Upper lobe of right lung (tissue), 1 donor: ENCODE measurements around the gene GNG4. TPM values are rescaled to one million over a fixed set of nuclear protein-coding genes. Genes with fewer than 3 reads are reported as not detected.

Experiments used
- ATAC-seq: fragments of 200-7000 bp; cut with Tn5 transposase; one replicate; pipeline ENCODE4 v1.9.1; 2020; ENCODE audit warnings: mild to moderate bottlenecking, moderate library complexity
- DNase-seq: peaks from one replicate; pipeline ENCODE4 v3.0.0-alpha.2; 2020
- H3K27ac ChIP-seq: fragments of 200-600 bp; one replicate; pipeline ENCODE4 v1.8.0; 2022
- H3K27me3 ChIP-seq: fragments of 200-600 bp; one replicate; pipeline ENCODE4 v1.8.0; 2022; ENCODE audit warnings: mild to moderate bottlenecking
- H3K36me3 ChIP-seq: fragments of 200-600 bp; one replicate; pipeline ENCODE4 v1.8.0; 2022
- H3K4me1 ChIP-seq: fragments of 200-600 bp; one replicate; pipeline ENCODE4 v1.8.0; 2022
- H3K4me3 ChIP-seq: fragments of 200-600 bp; one replicate; pipeline ENCODE4 v1.8.0; 2022; ENCODE audit warnings: mild to moderate bottlenecking
- H3K9me3 ChIP-seq: fragments of 200-600 bp; one replicate; pipeline ENCODE4 v1.8.0; 2022
- intact Hi-C: fragments of 100-400 bp; cut with DNase I; formaldehyde crosslinking; loops from one replicate; pipeline ENCODE4 v1.11.0; 2022
- total RNA-seq: library from RNA; stranded (reverse); fragmentation: NEBNext Ultra II Directional; extraction: Animal tissue kit (Norgen Biotek cat#: 25700); gene quantifications from one replicate; pipeline ENCODE4 v1.2.1, GENCODE V29; 2021
- TF ChIP-seq, protein P1 (sequence below): fragments of 200-600 bp; IDR thresholded peaks from one replicate; pipeline ENCODE4 v1.8.0; 2022; ENCODE audit warnings: antibody characterized with exemption
- donor health status: DM: no; HTN: yes; CAD: no; lungs with severe emphysema.

Gene GNG4
- total RNA-seq, 1 donor from 2014 or later, result not detected

DNA sequence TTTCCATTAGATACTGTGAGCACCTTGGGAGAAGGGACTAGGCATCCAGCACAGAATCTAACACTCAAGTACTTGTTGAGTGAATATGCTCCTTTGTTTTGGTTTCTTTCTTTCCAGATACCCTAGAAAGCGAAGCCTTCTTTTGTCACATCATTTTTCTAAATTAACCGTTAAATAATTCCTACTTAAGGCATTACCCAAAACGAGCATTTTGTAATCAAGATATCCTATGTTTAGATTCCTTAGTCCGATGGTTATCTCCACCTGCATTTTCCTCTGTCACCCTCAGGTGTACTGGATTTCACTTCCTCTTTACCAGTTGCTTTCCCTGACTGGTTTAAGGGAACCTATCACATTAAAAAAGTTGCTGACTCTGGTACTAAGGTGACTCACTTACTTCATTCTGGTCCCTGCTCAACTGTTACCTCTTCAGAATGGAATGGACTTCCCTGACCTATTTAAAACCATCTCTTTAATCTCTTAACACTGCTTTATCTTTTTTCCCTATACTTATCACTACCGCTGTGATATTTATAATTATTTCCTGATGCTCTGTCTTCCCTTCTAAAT lies 148.5 kb downstream of the GNG4 start:
- Histone ChIP-seq H3K36me3 (no peaks in the 10 kb centered on the region), H3K4me1 (peaks cover 12% of the 10 kb centered on the region), H3K4me3 (no peak overlapping the region), H3K9me3 (no peaks in the 10 kb centered on the region), H3K27me3 (no peaks in the 10 kb centered on the region), H3K27ac (no peak overlapping the region)
- TF ChIP-seq, protein P1, sequence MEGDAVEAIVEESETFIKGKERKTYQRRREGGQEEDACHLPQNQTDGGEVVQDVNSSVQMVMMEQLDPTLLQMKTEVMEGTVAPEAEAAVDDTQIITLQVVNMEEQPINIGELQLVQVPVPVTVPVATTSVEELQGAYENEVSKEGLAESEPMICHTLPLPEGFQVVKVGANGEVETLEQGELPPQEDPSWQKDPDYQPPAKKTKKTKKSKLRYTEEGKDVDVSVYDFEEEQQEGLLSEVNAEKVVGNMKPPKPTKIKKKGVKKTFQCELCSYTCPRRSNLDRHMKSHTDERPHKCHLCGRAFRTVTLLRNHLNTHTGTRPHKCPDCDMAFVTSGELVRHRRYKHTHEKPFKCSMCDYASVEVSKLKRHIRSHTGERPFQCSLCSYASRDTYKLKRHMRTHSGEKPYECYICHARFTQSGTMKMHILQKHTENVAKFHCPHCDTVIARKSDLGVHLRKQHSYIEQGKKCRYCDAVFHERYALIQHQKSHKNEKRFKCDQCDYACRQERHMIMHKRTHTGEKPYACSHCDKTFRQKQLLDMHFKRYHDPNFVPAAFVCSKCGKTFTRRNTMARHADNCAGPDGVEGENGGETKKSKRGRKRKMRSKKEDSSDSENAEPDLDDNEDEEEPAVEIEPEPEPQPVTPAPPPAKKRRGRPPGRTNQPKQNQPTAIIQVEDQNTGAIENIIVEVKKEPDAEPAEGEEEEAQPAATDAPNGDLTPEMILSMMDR, result no peak
- intact Hi-C loops, result no loop called here
- DNase-seq, result no peak
- no peak for ATAC-seq

Other genes with a start within 250 kb of the GNG4 start
- 20.1 TPM for gene B3GALNT2, start 145.3 kb downstream of the GNG4 start, total RNA-seq
- gene LYST, start 217.1 kb upstream of the GNG4 start, total RNA-seq, result 78.4 TPM